COLO668 (cell line): ENCODE results near the gene TEX44.

Source experiments
- DNase-seq: peaks from one replicate; lab custom pipeline; 2025; ENCODE audit not compliant: unreplicated experiment; lab: John Stamatoyannopoulos, UW

Gene TEX44

DNA sequence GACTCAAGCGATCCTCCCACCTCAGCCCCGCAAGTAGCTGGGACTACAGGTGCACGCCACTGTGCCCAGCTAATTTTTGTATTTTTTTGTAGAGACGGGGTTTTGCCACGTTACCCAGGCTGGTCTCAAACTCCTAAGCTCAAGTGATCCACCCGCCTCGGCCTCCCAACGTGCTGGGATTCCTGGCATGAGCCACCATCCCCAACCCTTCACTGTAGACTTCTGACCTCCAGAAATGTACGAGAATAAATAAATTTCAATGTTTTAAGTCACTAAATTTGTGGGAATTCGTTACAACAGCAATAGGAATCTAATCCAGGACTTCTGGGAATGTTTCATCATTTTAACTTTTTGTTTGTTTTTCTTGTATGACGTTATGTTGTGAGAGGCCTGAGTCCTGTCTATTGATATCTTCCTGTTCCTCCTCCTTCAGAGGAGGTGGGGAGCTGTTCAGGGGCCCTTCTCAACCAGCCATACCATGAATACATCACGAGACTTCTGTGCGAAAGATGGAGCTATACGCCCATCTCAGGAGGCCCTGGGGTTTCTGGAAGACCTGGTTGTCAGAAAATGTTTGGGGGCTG lies 40.0 kb downstream of the TEX44 start:
- DNase-seq = no peak

DNA sequence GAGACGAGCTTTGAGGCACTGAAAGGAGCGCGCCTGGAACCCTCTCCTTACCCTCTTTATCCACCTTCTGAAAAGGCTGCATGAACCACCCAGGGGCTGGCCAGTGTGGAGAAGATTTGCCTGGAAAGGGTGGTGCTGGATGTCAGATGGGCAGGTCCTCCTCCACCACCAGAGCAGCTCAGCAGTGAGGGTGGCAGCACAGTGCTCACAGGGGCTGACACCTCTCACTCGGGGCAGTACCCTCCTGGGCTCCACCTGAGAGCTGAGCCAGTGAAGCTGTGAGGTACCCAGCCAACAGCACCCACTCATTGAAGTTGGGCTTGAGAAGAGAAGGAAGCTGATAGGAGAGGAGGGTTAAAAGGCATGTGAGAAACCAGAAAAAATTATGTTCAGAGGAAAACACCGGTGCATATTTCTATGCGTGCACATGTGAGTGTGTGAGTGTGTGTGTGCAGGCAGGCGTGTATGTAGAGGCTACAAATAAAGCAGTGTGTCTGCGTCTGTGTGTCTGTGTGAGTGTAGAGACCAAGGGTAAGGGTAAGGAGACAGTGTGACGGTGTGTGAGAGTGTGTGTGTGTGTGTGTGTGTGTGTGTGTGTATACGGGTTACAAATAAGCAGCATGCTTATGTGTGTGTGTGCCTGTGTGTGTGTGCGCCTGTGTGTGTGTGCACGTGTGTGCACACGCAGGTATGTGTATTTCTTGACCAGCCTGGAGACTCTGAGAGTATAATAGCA lies 40.7 kb downstream of the TEX44 start:
- DNase-seq = no peak

DNA sequence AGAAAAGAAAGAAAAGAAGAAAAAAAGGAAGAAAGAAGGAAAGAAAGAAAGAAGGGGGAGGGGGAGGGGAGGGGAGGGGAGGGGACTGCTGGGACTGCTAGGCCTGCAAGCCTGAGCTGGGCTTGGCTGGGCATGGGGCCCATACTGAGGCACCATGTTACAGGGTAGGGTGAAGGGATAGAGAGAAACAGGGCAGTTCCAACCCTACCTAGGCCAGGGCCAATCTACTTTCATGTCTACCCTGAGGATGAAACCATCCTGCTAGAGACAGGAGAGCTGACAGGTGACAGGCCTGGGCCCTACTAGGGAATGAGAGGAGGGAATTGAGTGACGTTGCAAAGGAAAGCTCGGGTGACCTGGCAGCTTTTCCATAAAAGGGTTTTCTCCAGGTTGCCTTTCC lies 41.7 kb downstream of the TEX44 start:
- no peak for DNase-seq

DNA sequence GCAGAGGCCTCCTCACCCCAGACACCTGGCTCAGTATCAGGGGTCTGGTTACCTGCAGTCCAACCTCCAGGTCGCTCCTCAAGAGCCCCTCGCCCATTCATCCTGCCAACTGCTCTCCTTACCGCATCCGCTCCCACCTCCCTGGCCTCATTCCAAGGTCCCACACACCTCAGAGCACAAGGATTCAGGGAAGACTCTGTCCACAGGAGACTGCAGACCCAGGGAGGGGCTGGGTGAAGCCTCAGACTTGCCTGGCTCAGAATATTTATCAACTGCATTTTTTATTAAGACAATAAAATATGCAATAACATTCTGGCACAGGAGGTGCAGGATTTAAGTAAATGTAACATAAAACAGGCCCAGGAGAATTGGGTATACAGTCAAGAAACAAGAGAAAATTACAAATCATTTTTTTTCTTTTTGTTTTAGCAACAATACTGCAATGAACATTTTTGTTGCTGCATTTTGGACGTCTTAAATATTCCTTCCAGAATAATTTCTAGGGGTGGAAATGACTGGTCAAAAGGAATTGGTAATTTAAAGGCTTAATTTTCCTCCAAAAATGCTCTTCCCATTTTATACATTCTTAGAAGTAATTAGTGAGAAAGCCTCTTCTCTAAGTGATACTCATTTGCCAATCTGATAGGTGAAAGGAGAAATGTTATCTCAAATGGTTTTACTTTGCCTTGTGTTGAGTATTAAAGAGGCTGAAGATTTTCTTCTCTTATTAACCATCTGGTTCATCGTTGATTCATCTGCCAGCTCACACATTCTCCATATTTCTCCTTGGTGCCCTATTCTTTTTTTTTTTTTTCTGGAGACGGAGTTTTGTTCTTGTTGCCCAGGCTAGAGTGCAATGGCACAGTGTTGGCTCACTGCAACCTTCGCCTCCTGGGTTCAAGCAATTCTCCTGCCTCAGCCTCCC lies 42.5 kb downstream of the TEX44 start:
- no peak for DNase-seq

DNA sequence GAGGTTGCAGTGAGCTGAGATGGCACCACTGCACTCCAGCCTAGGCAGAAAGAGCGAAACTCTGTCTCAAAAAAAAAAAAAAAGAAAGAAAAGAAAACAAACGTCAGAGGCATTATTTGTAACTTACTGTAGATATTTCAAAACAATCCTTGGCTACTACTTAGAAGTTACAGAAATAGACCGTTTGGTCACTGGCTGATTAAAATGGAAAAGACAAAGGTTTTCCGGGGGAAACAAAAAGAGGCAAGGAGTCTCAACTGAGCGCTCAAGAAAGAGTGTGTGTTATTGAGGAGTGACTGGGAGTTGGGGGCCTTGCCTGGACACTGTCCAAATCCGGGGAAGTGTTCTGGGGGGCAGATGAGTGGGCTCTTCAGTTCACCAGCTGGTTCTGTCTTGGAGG lies 47.6 kb downstream of the TEX44 start:
- no peak for DNase-seq

DNA sequence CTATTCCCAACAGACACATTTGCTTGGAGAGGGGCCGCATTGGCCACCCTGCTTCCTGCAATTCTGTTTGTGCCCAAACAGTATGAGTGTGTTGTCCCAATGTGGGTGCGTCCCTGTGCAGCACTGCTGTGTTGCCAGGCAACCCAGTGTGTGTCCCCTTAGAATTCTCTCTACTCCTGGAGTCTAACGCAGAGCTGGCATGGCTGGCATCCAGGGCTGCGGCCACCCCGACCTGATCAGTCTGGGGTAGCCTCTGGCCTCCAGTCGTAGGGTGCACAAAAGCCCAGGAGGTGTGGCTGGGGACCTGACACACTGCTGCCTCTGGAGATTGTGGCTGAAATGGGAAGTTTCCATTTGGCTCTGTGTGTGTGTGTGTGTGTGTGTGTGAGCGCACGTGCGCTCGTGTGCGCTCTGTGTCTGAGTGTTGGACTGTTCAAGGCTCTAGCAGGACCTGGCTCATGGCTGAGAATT lies 48.0 kb downstream of the TEX44 start:
- DNase-seq = peak; percentile 40

DNA sequence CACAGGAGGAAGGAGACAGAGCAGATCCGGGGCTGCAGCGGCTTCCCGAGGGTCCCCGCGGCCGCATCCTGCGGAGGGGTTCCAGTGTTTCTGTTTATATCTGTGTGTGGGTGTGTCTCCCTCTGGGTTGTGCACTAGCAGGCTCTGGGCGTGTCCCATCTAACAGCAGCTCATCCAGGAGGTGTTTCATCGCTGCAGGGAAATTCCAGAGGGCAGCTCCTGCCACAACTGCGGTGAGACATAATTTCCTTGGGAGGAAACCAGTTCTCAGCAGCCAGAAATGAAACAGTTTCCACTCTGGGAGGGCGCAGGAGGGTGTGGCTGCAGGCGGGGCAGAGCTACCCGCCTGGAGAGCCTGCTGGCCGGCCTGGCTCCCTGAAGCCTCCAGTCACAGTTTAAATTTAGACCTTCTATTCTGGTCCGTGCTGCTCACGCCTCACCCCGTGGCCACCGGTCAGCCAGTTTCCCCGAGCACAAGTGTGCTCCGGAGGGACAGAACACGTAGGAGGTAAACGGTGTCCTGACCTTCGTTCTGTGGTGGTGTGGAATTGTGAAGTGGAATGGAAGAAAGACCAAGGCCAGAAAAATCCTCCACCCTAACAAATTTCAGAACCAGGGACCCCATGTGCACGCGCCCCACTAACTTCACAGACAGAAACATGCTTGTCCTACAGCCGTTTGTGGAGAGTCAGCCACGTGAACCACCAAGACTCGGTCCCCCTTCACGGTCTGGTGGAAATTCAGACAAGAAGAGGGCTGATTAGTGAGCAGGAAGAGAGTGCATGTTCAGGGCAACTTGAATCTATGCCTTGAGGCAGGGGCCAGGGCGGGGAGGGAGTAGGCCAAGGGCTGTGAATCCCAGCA lies 50.2 kb downstream of the TEX44 start:
- peak; percentile 40 for DNase-seq

DNA sequence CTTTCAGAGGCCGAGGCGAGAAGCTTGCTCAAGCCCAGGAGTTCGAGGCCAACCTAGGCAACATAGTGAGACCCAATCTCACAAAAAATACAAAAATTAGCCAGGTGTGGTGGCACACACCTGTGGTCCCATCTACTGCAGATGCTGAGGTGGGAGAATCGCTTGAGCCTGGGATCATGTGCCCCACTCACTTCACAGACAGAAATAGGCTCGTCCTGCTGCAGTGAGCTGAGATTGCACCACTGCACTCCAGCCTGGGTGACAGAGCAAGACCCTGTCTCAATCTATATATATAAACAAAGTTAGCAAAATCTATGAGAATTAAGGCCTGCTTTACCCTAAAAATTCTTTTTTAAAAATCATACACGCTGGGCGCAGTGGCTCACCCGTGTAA lies 50.8 kb downstream of the TEX44 start:
- no peak for DNase-seq
